Spleen (tissue), 7 donors: ENCODE results near the gene VSX1.

Experiments
- CTCF ChIP-seq, 11 experiments: fragments of 200-600 bp in 7 of 11; fragments of 450-650 bp in 4 of 11; sonication (generic) in 4 of 11; IDR thresholded peaks in 8 of 11; conservative IDR thresholded peaks in 3 of 11; 1 replicate in 7 of 11; 2 replicates in 4 of 11; pipeline versions ENCODE4 v1.4.0 to v1.8.0; 2016 to 2021; ENCODE audit warnings: antibody characterized with exemption in 11 of 11, inconsistent platforms in 4 of 11, mild to moderate bottlenecking in 1 of 11
- POLR2A ChIP-seq, 3 donors: fragments of 450-650 bp; IDR thresholded peaks; one replicate each; pipeline ENCODE4 v1.5.1; 2017; ENCODE audit warnings: antibody characterized with exemption in 3 of 3, mild to moderate bottlenecking in 1 of 3
- POLR2AphosphoS5 ChIP-seq, 3 donors: sonication (generic); formaldehyde crosslinking; IDR thresholded peaks; one replicate each; pipeline ENCODE4 v1.5.1; 2017; ENCODE audit warnings: antibody characterized with exemption in 3 of 3
- donor health status: DM: no; HTN: no; CAD: no; lungs with moderate emphysema.
- donor health status: DM: no; HTN: no; CAD: no.
- donor health status: DM: no; HTN: no; CAD: no.

DNA sequence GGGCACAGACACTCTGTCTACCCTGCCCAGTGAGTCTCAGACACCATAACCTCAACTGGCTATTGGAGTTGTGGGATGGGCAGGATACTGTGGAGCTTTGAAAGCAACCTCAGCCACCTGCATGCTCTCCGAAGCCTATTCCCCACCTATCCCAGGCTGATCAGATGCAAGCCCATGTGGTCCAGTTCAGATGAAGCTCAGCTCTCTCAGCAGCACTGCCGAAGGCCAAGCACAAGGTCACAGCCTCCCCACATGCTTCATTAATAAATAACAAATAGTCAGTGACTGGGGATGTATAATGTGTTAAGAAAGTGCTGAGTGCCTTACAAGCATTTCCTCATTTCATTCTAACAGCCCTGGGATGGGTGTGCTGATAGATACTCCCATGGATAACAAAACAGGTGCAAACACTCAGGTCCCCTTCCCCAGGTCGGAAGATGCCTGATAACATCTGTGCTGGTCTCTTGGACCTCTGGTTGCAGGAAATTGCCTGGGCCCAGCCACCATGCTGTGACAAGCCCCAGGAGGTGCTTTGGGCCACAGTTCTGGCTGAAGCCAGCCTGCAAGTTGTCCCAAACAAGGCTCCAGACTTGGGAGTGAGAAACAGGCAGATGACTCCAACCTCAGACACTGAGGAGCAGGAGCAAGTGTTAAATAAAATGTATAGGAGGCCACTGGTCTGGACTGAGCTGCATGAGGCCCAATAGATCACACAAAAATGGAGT is 27.7 kb downstream of the VSX1 start:
- TF ChIP-seq CTCF (IDR thresholded peaks at IDR 0.05 in 8 of 11, conservative IDR thresholded peaks at IDR 0.05 in 3 of 11) (no peak), POLR2A (IDR thresholded peaks at IDR 0.05) (no peak), POLR2AphosphoS5 (IDR thresholded peaks at IDR 0.05) (no peak)
